Uterus (tissue), 4 donors: ENCODE results near the gene ALDH3A2. TPM values are rescaled to one million over a fixed set of nuclear protein-coding genes. Genes with fewer than 3 reads are reported as not detected.

Source experiments
- DNase-seq, 2 donors: peaks; one replicate each; pipeline ENCODE4 v3.0.0-alpha.2; 2019 to 2020
- H3K27ac ChIP-seq, 2 donors: fragments of 200-600 bp; sonication (generic); 1 replicate in 1 of 2; 2 replicates in 1 of 2; pipeline ENCODE4 v1.5.1; 2016 to 2018
- H3K27me3 ChIP-seq, 2 donors: fragments of 200-600 bp; sonication (generic); one replicate each; pipeline ENCODE4 v1.5.1; 2018 to 2019; ENCODE audit warnings: control low read depth in 1 of 2
- H3K36me3 ChIP-seq, 2 donors: fragments of 200-600 bp; sonication (generic); one replicate each; pipeline ENCODE4 v1.5.1; 2019; ENCODE audit warnings: control low read depth in 1 of 2
- H3K4me1 ChIP-seq, 2 donors: fragments of 200-600 bp; sonication (generic); one replicate each; pipeline ENCODE4 v1.5.1; 2018 to 2019; ENCODE audit warnings: control low read depth in 1 of 2
- H3K4me3 ChIP-seq, 2 donors: fragments of 200-600 bp; sonication (generic); 1 replicate in 1 of 2; 2 replicates in 1 of 2; pipeline ENCODE4 v1.5.1; 2018 to 2019; ENCODE audit warnings: mild to moderate bottlenecking in 1 of 2
- H3K9me3 ChIP-seq, 2 donors: fragments of 200-600 bp; sonication (generic); one replicate each; pipeline ENCODE4 v1.5.1; 2019; ENCODE audit warnings: control low read depth in 1 of 2
- CTCF ChIP-seq, 4 experiments: fragments of 200-600 bp in 2 of 4; fragments of 450-650 bp in 2 of 4; sonication (generic) in 2 of 4; IDR thresholded peaks; one replicate each; pipeline ENCODE4 v1.5.1; 2016 to 2019; ENCODE audit warnings: antibody characterized with exemption in 4 of 4, mild to moderate bottlenecking in 2 of 4, moderate library complexity in 1 of 4
- POLR2A ChIP-seq, 2 donors: fragments of 450-650 bp; IDR thresholded peaks; one replicate each; pipeline ENCODE4 v1.6.1; 2016; ENCODE audit warnings: antibody characterized with exemption in 2 of 2, mild to moderate bottlenecking in 1 of 2, moderate library complexity in 1 of 2
- intact Hi-C: fragments of 100-400 bp; cut with DNase I; formaldehyde crosslinking; loops from one replicate; pipeline ENCODE4 v1.15.1; 2023; ENCODE audit warnings: low total_unique reads
- total RNA-seq, 4 donors: library from RNA; depleted of rRNA in 3 of 4; stranded (reverse); fragments of >200 nt in 3 of 4; gene quantifications; one replicate each; pipeline versions ENCODE4 v1.1.0 to v1.2.4, GENCODE V29; 2014 to 2023
- donor health status: DM: yes; HTN: yes; CAD: no.

ALDH3A2 gene
- total RNA-seq, 4 donors from 2014 or later = 19.0 to 166 (median 82.5) TPM

GRCh38 chr17:19644493-19645210 is 3.9 kb upstream of the ALDH3A2 start:
- H3K4me3 ChIP-seq = no peak overlapping the region
- peaks cover 5 to 16% of the 10 kb centered on the region in 2 donors for H3K4me1 ChIP-seq
- DNase-seq = no peak
- H3K36me3 ChIP-seq = no peaks in the 10 kb centered on the region
- TF ChIP-seq CTCF (IDR thresholded peaks at IDR 0.05) (no peak), POLR2A (IDR thresholded peaks at IDR 0.05) (no peak)
- H3K9me3 ChIP-seq = no peaks in the 10 kb centered on the region
- intact Hi-C loops = no loop called here
- peak overlapping the region; percentile 98 to 99 for H3K27ac ChIP-seq
- H3K27me3 ChIP-seq = no peaks in the 10 kb centered on the region

GRCh38 chr17:19645734-19646201 is 2.8 kb upstream of the ALDH3A2 start:
- Histone ChIP-seq H3K27ac (peak overlapping the region; percentile 98 to 99), H3K36me3 (no peaks in the 10 kb centered on the region), H3K9me3 (no peaks in the 10 kb centered on the region), H3K4me3 (no peak overlapping the region), H3K4me1 (peaks cover 5 to 16% of the 10 kb centered on the region in 2 donors), H3K27me3 (no peaks in the 10 kb centered on the region)
- DNase-seq = peak in 1 of 2 donors; percentile 25
- TF ChIP-seq CTCF (IDR thresholded peaks at IDR 0.05) (peak in 2 of 4 experiments; percentile 24 to 26), POLR2A (IDR thresholded peaks at IDR 0.05) (no peak)
- intact Hi-C loops = no loop called here

DNA sequence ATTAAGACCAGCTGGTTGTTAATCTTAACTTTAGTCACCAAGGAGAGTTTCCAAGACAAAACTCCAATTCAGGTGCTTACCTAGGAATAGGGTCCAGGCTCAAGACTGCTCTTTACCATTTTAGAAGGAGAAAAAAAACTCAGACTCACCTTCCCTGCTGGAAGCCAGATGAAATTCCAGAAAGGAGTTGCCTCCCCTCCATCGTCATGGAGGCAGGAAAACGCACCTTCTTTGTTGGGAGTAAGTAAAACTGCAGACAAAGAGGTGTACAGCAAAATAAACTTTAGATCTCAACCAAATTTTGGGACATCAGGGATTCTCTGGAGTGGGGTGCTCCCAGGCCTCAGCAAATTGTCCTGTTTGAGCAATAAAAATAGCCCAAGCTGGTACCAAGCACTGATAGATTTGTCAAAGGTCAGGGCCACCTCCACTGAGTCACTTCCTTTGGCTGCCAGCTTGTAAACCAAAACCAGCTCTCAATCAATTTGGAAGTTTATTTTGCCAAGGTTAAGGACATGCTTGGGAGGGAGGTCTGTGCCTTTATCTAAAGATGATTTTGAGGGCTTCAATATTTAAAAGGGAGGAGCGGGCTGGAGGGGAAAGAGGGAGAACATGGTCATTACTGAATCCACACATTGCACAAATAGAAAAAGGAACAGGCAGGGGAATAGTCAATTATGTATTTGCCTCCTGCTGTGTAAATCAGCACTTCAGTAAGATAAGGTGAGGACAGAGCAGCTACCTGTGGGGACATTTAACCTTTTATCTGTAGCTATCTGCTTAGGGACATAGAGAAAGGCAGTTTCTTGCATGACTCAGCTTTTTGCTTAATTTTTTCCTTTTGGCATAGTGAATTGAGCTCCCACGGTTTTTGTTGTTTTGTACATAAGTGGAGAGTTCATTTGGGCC is 1.5 kb upstream of the ALDH3A2 start:
- H3K4me3 ChIP-seq = peak overlapping the region in 1 of 2 donors; percentile 81
- DNase-seq = no peak
- H3K9me3 ChIP-seq = no peaks in the 10 kb centered on the region
- peaks cover 13 to 16% of the 10 kb centered on the region in 2 donors for H3K4me1 ChIP-seq
- peak overlapping the region; percentile 98 to 99 for H3K27ac ChIP-seq
- no peaks in the 10 kb centered on the region for H3K27me3 ChIP-seq
- H3K36me3 ChIP-seq = no peaks in the 10 kb centered on the region
- intact Hi-C loops = no loop called here
- TF ChIP-seq POLR2A (IDR thresholded peaks at IDR 0.05) (no peak), CTCF (IDR thresholded peaks at IDR 0.05) (no peak)

DNA sequence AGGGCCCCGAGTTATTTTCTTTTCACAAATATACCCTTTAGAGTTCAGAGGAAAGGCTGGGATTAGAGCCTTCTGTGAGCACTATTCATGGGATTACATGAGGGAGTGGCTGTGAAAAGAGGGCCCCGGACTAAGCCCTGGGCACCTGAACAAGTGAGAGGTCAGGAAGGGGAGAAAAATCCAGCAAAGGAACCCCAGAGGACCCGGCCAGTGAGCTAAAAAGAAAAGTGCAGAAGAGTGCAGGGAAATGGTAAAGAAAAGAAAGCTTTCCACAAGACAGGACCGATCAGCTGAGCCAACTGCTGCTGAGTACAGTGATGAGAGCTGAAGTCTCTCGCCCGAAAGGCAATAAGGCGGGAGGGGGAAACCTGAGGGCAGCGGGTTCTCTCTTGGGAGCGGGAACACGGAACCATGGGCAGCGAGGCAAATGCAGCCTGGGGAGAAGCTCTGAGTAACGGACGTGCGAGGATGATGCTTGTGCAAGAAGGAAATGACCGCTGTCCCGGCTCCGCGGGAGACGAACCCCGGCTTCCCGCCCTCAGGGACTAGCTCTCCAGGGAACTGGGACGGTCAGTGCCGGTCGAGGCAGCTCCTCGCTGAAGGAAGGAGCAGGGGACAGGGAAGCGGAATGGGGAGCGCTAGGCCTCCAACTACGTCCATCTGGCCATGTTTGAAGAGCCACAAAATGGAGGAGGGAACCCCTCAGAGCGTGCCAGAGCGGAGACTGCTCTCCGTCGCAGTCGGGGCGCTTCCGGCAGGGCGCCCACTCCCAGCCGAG is 665 bp upstream of the ALDH3A2 start:
- no peaks in the 10 kb centered on the region for H3K27me3 ChIP-seq
- H3K4me3 ChIP-seq = peak overlapping the region; percentile 67 to 81
- H3K36me3 ChIP-seq = no peaks in the 10 kb centered on the region
- peaks cover 16 to 18% of the 10 kb centered on the region in 2 donors for H3K4me1 ChIP-seq
- TF ChIP-seq POLR2A (IDR thresholded peaks at IDR 0.05) (no peak), CTCF (IDR thresholded peaks at IDR 0.05) (no peak)
- no peaks in the 10 kb centered on the region for H3K9me3 ChIP-seq
- peak overlapping the region; percentile 98 to 99 for H3K27ac ChIP-seq
- peak; percentile 70 to 76 for DNase-seq
- intact Hi-C loops = no loop called here
